ENCODE results near the gene CFAP161. TPM values are rescaled to one million over a fixed set of nuclear protein-coding genes. Genes with fewer than 3 reads are reported as not detected.
"Not testable (repeated sequence)": the region's sequence is repeated elsewhere in the genome, so short reads cannot be mapped to it uniquely, and the experiment has no call there.

The CFAP161 gene
- total RNA-seq, 1 donor from 2014 or later = not detected

- H3K27me3 Mint-ChIP-seq (ENCODE audit: low read depth) = peaks cover 5% of the 10 kb centered on the region
- no peaks in the 10 kb centered on the region for H3K36me3 Mint-ChIP-seq (ENCODE audit: low read depth)
- H3K4me1 Mint-ChIP-seq (ENCODE audit: low read depth) = no peaks in the 10 kb centered on the region
- H3K9me3 Mint-ChIP-seq = no peaks in the 10 kb centered on the region
- H3K4me3 Mint-ChIP-seq (ENCODE audit: low read depth) = no peak overlapping the region
- DNase-seq (ENCODE audit: low spot score) = no peak
- intact Hi-C loops (cut with micrococcal nuclease) = no loop called here
- no peak overlapping the region for H3K27ac Mint-ChIP-seq
These were observed 17.3 kb downstream of the CFAP161 start for GRCh38 chr15:81151389-81151788.

GRCh38 chr15:81152339-81152738 is 18.3 kb downstream of the CFAP161 start:
- intact Hi-C loops (cut with micrococcal nuclease) = no loop called here
- Mint-ChIP-seq H3K4me3 (ENCODE audit: low read depth) (no peak overlapping the region), H3K9me3 (no peaks in the 10 kb centered on the region)

GRCh38 chr15:81152799-81153198 is 18.7 kb downstream of the CFAP161 start:
- intact Hi-C loops (cut with micrococcal nuclease) = no loop called here
- Mint-ChIP-seq H3K4me1 (ENCODE audit: low read depth) (peaks cover 3% of the 10 kb centered on the region), H3K36me3 (ENCODE audit: low read depth) (no peaks in the 10 kb centered on the region), H3K4me3 (ENCODE audit: low read depth) (no peak overlapping the region), H3K27me3 (ENCODE audit: low read depth) (peaks cover 7% of the 10 kb centered on the region), H3K9me3 (no peaks in the 10 kb centered on the region), H3K27ac (no peak overlapping the region)
- no peak for DNase-seq (ENCODE audit: low spot score)

More at GRCh38 chr15:81152339-81152738, 18.3 kb downstream of the CFAP161 start:
- no peak overlapping the region for H3K27ac Mint-ChIP-seq
- no peaks in the 10 kb centered on the region for H3K36me3 Mint-ChIP-seq (ENCODE audit: low read depth)
- DNase-seq (ENCODE audit: low spot score) = no peak
- peaks cover 3% of the 10 kb centered on the region for H3K4me1 Mint-ChIP-seq (ENCODE audit: low read depth)
- peaks cover 7% of the 10 kb centered on the region for H3K27me3 Mint-ChIP-seq (ENCODE audit: low read depth)

GRCh38 chr15:81155375-81156218 is 21.5 kb downstream of the CFAP161 start:
- Mint-ChIP-seq H3K36me3 (ENCODE audit: low read depth) (no peaks in the 10 kb centered on the region), H3K4me3 (ENCODE audit: low read depth) (no peak overlapping the region), H3K27ac (no peak overlapping the region), H3K4me1 (ENCODE audit: low read depth) (peaks cover 3% of the 10 kb centered on the region), H3K9me3 (no peaks in the 10 kb centered on the region), H3K27me3 (ENCODE audit: low read depth) (peaks cover 7% of the 10 kb centered on the region)
- no peak for DNase-seq (ENCODE audit: low spot score)
- intact Hi-C loops (cut with micrococcal nuclease) = loop anchor here (1.0 kb wide), 1 partner anchor 111 kb away; no protein-coding TSS in a partner anchor

- DNase-seq (ENCODE audit: low spot score) = no peak
- Mint-ChIP-seq H3K4me3 (ENCODE audit: low read depth) (no peak overlapping the region), H3K27me3 (ENCODE audit: low read depth) (peaks cover 7% of the 10 kb centered on the region), H3K36me3 (ENCODE audit: low read depth) (no peaks in the 10 kb centered on the region), H3K4me1 (ENCODE audit: low read depth) (peaks cover 9% of the 10 kb centered on the region), H3K27ac (no peak overlapping the region), H3K9me3 (no peaks in the 10 kb centered on the region)
- intact Hi-C loops (cut with micrococcal nuclease) = no loop called here
These were observed 22.3 kb downstream of the CFAP161 start for GRCh38 chr15:81156324-81156723.

- no peaks in the 10 kb centered on the region for H3K9me3 Mint-ChIP-seq
- H3K27ac Mint-ChIP-seq = no peak overlapping the region
- H3K27me3 Mint-ChIP-seq (ENCODE audit: low read depth) = peaks cover 6% of the 10 kb centered on the region
- DNase-seq (ENCODE audit: low spot score) = no peak
- no peak overlapping the region for H3K4me3 Mint-ChIP-seq (ENCODE audit: low read depth)
- H3K4me1 Mint-ChIP-seq (ENCODE audit: low read depth) = peaks cover 16% of the 10 kb centered on the region
- intact Hi-C loops (cut with micrococcal nuclease) = no loop called here
- no peaks in the 10 kb centered on the region for H3K36me3 Mint-ChIP-seq (ENCODE audit: low read depth)
These were observed 23.3 kb downstream of the CFAP161 start for GRCh38 chr15:81157195-81157938.

- Mint-ChIP-seq H3K36me3 (ENCODE audit: low read depth) (no peaks in the 10 kb centered on the region), H3K27me3 (ENCODE audit: low read depth) (peaks cover 6% of the 10 kb centered on the region), H3K27ac (no peak overlapping the region), H3K4me1 (ENCODE audit: low read depth) (peaks cover 19% of the 10 kb centered on the region), H3K4me3 (ENCODE audit: low read depth) (no peak overlapping the region), H3K9me3 (no peaks in the 10 kb centered on the region)
- no peak for DNase-seq (ENCODE audit: low spot score)
- intact Hi-C loops (cut with micrococcal nuclease) = no loop called here
These were observed 23.8 kb downstream of the CFAP161 start for GRCh38 chr15:81157939-81158223.

- intact Hi-C loops (cut with micrococcal nuclease); H3K4me3 Mint-ChIP-seq (ENCODE audit: low read depth); H3K9me3 Mint-ChIP-seq; H3K27ac Mint-ChIP-seq; H3K27me3 Mint-ChIP-seq (ENCODE audit: low read depth); DNase-seq (ENCODE audit: low spot score); H3K36me3 Mint-ChIP-seq (ENCODE audit: low read depth): not testable (repeated sequence)
- H3K4me1 Mint-ChIP-seq (ENCODE audit: low read depth) = peaks cover 19% of the 10 kb centered on the region
These were observed 24.5 kb downstream of the CFAP161 start for GRCh38 chr15:81158561-81158960.

- H3K4me1 Mint-ChIP-seq (ENCODE audit: low read depth) = peaks cover 23% of the 10 kb centered on the region
- H3K27me3 Mint-ChIP-seq (ENCODE audit: low read depth) = peaks cover 2% of the 10 kb centered on the region
- DNase-seq (ENCODE audit: low spot score) = no peak
- H3K36me3 Mint-ChIP-seq (ENCODE audit: low read depth) = no peaks in the 10 kb centered on the region
- H3K27ac Mint-ChIP-seq = no peak overlapping the region
- H3K9me3 Mint-ChIP-seq = no peaks in the 10 kb centered on the region
- intact Hi-C loops (cut with micrococcal nuclease) = no loop called here
- no peak overlapping the region for H3K4me3 Mint-ChIP-seq (ENCODE audit: low read depth)
These were observed 26.5 kb downstream of the CFAP161 start for GRCh38 chr15:81160312-81161159.

- Mint-ChIP-seq H3K27me3 (ENCODE audit: low read depth) (peaks cover 2% of the 10 kb centered on the region), H3K4me3 (ENCODE audit: low read depth) (no peak overlapping the region), H3K9me3 (no peaks in the 10 kb centered on the region), H3K4me1 (ENCODE audit: low read depth) (peaks cover 23% of the 10 kb centered on the region), H3K36me3 (ENCODE audit: low read depth) (no peaks in the 10 kb centered on the region), H3K27ac (no peak overlapping the region)
- no peak for DNase-seq (ENCODE audit: low spot score)
- intact Hi-C loops (cut with micrococcal nuclease) = no loop called here
These were observed 27.1 kb downstream of the CFAP161 start for GRCh38 chr15:81161160-81161673.

GRCh38 chr15:81161851-81162250 is 27.8 kb downstream of the CFAP161 start:
- no peak overlapping the region for H3K27ac Mint-ChIP-seq
- intact Hi-C loops (cut with micrococcal nuclease) = no loop called here

GRCh38 chr15:81163961-81164800 is 30.1 kb downstream of the CFAP161 start:
- no peaks in the 10 kb centered on the region for H3K36me3 Mint-ChIP-seq (ENCODE audit: low read depth)
- DNase-seq (ENCODE audit: low spot score) = no peak
- peaks cover 24% of the 10 kb centered on the region for H3K4me1 Mint-ChIP-seq (ENCODE audit: low read depth)
- H3K4me3 Mint-ChIP-seq (ENCODE audit: low read depth) = no peak overlapping the region
- H3K9me3 Mint-ChIP-seq = no peaks in the 10 kb centered on the region
- no peaks in the 10 kb centered on the region for H3K27me3 Mint-ChIP-seq (ENCODE audit: low read depth)
- no peak overlapping the region for H3K27ac Mint-ChIP-seq
- intact Hi-C loops (cut with micrococcal nuclease) = no loop called here

More at GRCh38 chr15:81161851-81162250, 27.8 kb downstream of the CFAP161 start:
- peaks cover 24% of the 10 kb centered on the region for H3K4me1 Mint-ChIP-seq (ENCODE audit: low read depth)
- no peaks in the 10 kb centered on the region for H3K9me3 Mint-ChIP-seq
- H3K4me3 Mint-ChIP-seq (ENCODE audit: low read depth) = no peak overlapping the region
- H3K36me3 Mint-ChIP-seq (ENCODE audit: low read depth) = no peaks in the 10 kb centered on the region
- DNase-seq (ENCODE audit: low spot score) = no peak
- H3K27me3 Mint-ChIP-seq (ENCODE audit: low read depth) = no peaks in the 10 kb centered on the region
